ENCODE measurements around the gene ABI3. TPM values are rescaled to one million over a fixed set of nuclear protein-coding genes. Genes with fewer than 3 reads are reported as not detected.
"Not testable (repeated sequence)": the region's sequence is repeated elsewhere in the genome, so short reads cannot be mapped to it uniquely, and the experiment has no call there.

Gene ABI3
- total RNA-seq, 1 donor from 2014 or later, result 6.0 TPM

- intact Hi-C loops (cut with DNase I), result no loop called here
- no peak for DNase-seq (ENCODE audit: low spot score)
Observed at GRCh38 chr17:49241040-49241439, 30.5 kb downstream of the ABI3 start.

- intact Hi-C loops (cut with DNase I), result no loop called here
- DNase-seq (ENCODE audit: low spot score), result no peak
Observed at GRCh38 chr17:49241692-49242397, 31.3 kb downstream of the ABI3 start.

- no peak for DNase-seq (ENCODE audit: low spot score)
- intact Hi-C loops (cut with DNase I), result no loop called here
Observed at GRCh38 chr17:49242813-49243212, 32.3 kb downstream of the ABI3 start.

GRCh38 chr17:49244839-49245238 is 34.3 kb downstream of the ABI3 start:
- no peak for DNase-seq (ENCODE audit: low spot score)
- intact Hi-C loops (cut with DNase I), result no loop called here

GRCh38 chr17:49247944-49248343 is 37.4 kb downstream of the ABI3 start:
- no peak for DNase-seq (ENCODE audit: low spot score)
- intact Hi-C loops (cut with DNase I), result loop anchor here (2.0 kb wide), 1 partner anchor 17 kb away; the partner anchor contains the start of gene PHOSPHO1

GRCh38 chr17:49249292-49249794 is 38.8 kb downstream of the ABI3 start:
- intact Hi-C loops (cut with DNase I), result loop anchor here (2.0 kb wide), 1 partner anchor 19 kb away; the partner anchor contains the start of gene PHOSPHO1
- peak; percentile 88 for DNase-seq (ENCODE audit: low spot score)

GRCh38 chr17:49249890-49250522 is 39.5 kb downstream of the ABI3 start:
- DNase-seq (ENCODE audit: low spot score), result no peak
- intact Hi-C loops (cut with DNase I), result loop anchor here (2.0 kb wide), 1 partner anchor 19 kb away; the partner anchor contains the start of gene PHOSPHO1

GRCh38 chr17:49252148-49252695 is 41.7 kb downstream of the ABI3 start:
- intact Hi-C loops (cut with DNase I), result no loop called here
- DNase-seq (ENCODE audit: low spot score), result peak; percentile 85

- intact Hi-C loops (cut with DNase I), result no loop called here
Observed at GRCh38 chr17:49254066-49254465, 43.6 kb downstream of the ABI3 start.

GRCh38 chr17:49255125-49255524 is 44.6 kb downstream of the ABI3 start:
- no peak for DNase-seq (ENCODE audit: low spot score)
- intact Hi-C loops (cut with DNase I), result no loop called here

More at GRCh38 chr17:49254066-49254465, 43.6 kb downstream of the ABI3 start:
- no peak for DNase-seq (ENCODE audit: low spot score)

GRCh38 chr17:49258394-49258793 is 47.9 kb downstream of the ABI3 start:
- DNase-seq (ENCODE audit: low spot score), result no peak
- intact Hi-C loops (cut with DNase I), result no loop called here

- intact Hi-C loops (cut with DNase I), result loop anchor here (5.0 to 10.0 kb wide), 2 partner anchors 32 to 75 kb away; no protein-coding TSS in a partner anchor
- peak; percentile 76 for DNase-seq (ENCODE audit: low spot score)
Observed at GRCh38 chr17:49259663-49260010, 49.1 kb downstream of the ABI3 start.

GRCh38 chr17:49260011-49260816 is 49.7 kb downstream of the ABI3 start:
- intact Hi-C loops (cut with DNase I), result loop anchor here (5.0 to 10.0 kb wide), 2 partner anchors 33 to 75 kb away; no protein-coding TSS in a partner anchor
- peak; percentile 92 for DNase-seq (ENCODE audit: low spot score)

- no peak for DNase-seq (ENCODE audit: low spot score)
- intact Hi-C loops (cut with DNase I), result loop anchor here (5.0 to 10.0 kb wide), 2 partner anchors 34 to 76 kb away; no protein-coding TSS in a partner anchor
Observed at GRCh38 chr17:49260817-49261291, 50.3 kb downstream of the ABI3 start.

GRCh38 chr17:49261540-49261939 is 51.0 kb downstream of the ABI3 start:
- DNase-seq (ENCODE audit: low spot score), result not testable (repeated sequence)
- intact Hi-C loops (cut with DNase I), result loop anchor here (5.0 to 10.0 kb wide), 2 partner anchors 34 to 77 kb away; no protein-coding TSS in a partner anchor

GRCh38 chr17:49266233-49266632 is 55.7 kb downstream of the ABI3 start:
- intact Hi-C loops (cut with DNase I), result loop anchor here (10.0 kb wide), 1 partner anchor 81 kb away; no protein-coding TSS in a partner anchor
- DNase-seq (ENCODE audit: low spot score), result no peak

GRCh38 chr17:49267912-49268311 is 57.4 kb downstream of the ABI3 start:
- intact Hi-C loops (cut with DNase I), result loop anchor here (10.0 kb wide), 1 partner anchor 83 kb away; no protein-coding TSS in a partner anchor
- no peak for DNase-seq (ENCODE audit: low spot score)

GRCh38 chr17:49269356-49269755 is 58.8 kb downstream of the ABI3 start:
- no peak for DNase-seq (ENCODE audit: low spot score)
- intact Hi-C loops (cut with DNase I), result loop anchor here (10.0 kb wide), 1 partner anchor 85 kb away; no protein-coding TSS in a partner anchor
